ENCODE data around the gene BRD8.
"Not testable (repeated sequence)": the region's sequence is repeated elsewhere in the genome, so short reads cannot be mapped to it uniquely, and the experiment has no call there.

BRD8 gene

GRCh38 chr5:138178516-138179276, at the start of gene BRD8, which contains the start of gene KIF20A:
Gene BRD8, minus strand, starts transcription at chr5:138178630. Its CDS starts 16 bp downstream, at chr5:138178614.
Gene KIF20A, plus strand, starts transcription at chr5:138179112. Its CDS starts 569 bp downstream, at chr5:138179681.
- peak; percentile 99 for DNase-seq

- no peak for DNase-seq
Observed at GRCh38 chr5:138226910-138227309, 48.5 kb upstream of the BRD8 start.

GRCh38 chr5:138224712-138225111, 46.3 kb upstream of the BRD8 start:
- DNase-seq = no peak

GRCh38 chr5:138223532-138223931, 45.1 kb upstream of the BRD8 start:
- DNase-seq = no peak

GRCh38 chr5:138216799-138217198, 38.4 kb upstream of the BRD8 start:
- no peak for DNase-seq

- peak; percentile 99 for DNase-seq
Observed at GRCh38 chr5:138213161-138214029, 35.0 kb upstream of the BRD8 start, which contains the start of gene CDC23. Gene CDC23, minus strand, starts transcription at chr5:138213323. Its CDS starts 11 bp downstream, at chr5:138213312.

GRCh38 chr5:138212828-138213160, 34.4 kb upstream of the BRD8 start:
- peak; percentile 55 for DNase-seq

GRCh38 chr5:138210985-138211384, 32.6 kb upstream of the BRD8 start:
- DNase-seq = no peak

- DNase-seq = not testable (repeated sequence)
Observed at GRCh38 chr5:138193859-138194258, 15.4 kb upstream of the BRD8 start.

- DNase-seq = no peak
Observed at GRCh38 chr5:138192826-138193225, 14.4 kb upstream of the BRD8 start.

- no peak for DNase-seq
Observed at GRCh38 chr5:138188626-138189025, 10.2 kb upstream of the BRD8 start.

- DNase-seq = peak; percentile 72
Observed at GRCh38 chr5:138186002-138186447, 7.6 kb upstream of the BRD8 start.

GRCh38 chr5:138182808-138183207, 4.4 kb upstream of the BRD8 start:
- DNase-seq = no peak

GRCh38 chr5:138180841-138181240, 2.4 kb upstream of the BRD8 start:
- DNase-seq = no peak

- DNase-seq = peak; percentile 94
Observed at GRCh38 chr5:138180183-138180782, 1.9 kb upstream of the BRD8 start.

- peak; percentile 48 for DNase-seq
Observed at GRCh38 chr5:138179277-138179857, 937 bp upstream of the BRD8 start.

- peak; percentile 70 for DNase-seq
Observed at GRCh38 chr5:138177941-138178515, 402 bp downstream of the BRD8 start.

- no peak for DNase-seq
Observed at GRCh38 chr5:138170299-138170698, 8.1 kb downstream of the BRD8 start.

- no peak for DNase-seq
Observed at GRCh38 chr5:138169124-138169523, 9.3 kb downstream of the BRD8 start.

GRCh38 chr5:138163721-138164120, 14.7 kb downstream of the BRD8 start:
- no peak for DNase-seq

- DNase-seq = no peak
Observed at GRCh38 chr5:138160706-138161105, 17.7 kb downstream of the BRD8 start.

- DNase-seq = no peak
Observed at GRCh38 chr5:138159666-138160065, 18.8 kb downstream of the BRD8 start.

- DNase-seq = no peak
Observed at GRCh38 chr5:138157626-138158025, 20.8 kb downstream of the BRD8 start.
